HG03442 (cell line): ENCODE results near the gene IQGAP2.

Experiments
- ATAC-seq: cut with Tn5 transposase; IDR thresholded peaks from one replicate; pipeline ENCODE4 v1.9.1; 2021; ENCODE audit warnings: mild to moderate bottlenecking, moderate library complexity; ENCODE audit not compliant: unreplicated experiment

The IQGAP2 gene

DNA sequence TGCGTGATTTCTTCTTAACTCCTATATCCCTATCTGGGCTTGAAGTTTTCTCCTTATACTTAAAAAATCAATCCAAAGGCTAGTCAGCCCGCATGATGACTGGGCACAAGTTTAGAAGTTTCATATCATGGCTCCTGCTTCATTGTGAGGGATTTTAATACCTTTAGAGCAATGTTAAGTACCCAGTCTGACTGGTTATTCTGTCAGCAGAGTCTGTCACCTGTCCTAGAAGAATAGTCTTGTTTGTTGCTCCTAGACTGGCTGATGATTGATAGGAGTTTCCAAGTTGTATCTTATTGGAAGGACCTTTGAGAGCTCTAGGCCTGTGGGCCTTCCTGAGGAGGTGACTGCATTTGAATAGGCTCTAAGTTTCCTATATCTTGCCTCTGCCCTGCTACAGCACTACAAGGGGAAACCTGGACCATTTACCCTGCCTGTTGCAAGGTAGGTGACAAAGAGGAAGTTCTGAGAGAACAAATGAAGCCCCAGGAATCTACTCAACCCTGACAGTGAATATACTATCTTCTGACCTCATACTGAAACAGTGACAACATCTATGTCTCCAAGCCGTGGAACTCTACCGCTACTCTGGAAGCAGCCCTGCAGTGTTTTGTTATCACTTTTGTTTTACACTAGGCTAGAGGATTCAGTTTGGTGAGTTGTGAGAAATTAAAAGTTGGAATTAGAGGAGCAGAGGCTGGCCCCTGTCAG lies 153.6 kb downstream of the IQGAP2 start:
- ATAC-seq: peak; percentile 94

DNA sequence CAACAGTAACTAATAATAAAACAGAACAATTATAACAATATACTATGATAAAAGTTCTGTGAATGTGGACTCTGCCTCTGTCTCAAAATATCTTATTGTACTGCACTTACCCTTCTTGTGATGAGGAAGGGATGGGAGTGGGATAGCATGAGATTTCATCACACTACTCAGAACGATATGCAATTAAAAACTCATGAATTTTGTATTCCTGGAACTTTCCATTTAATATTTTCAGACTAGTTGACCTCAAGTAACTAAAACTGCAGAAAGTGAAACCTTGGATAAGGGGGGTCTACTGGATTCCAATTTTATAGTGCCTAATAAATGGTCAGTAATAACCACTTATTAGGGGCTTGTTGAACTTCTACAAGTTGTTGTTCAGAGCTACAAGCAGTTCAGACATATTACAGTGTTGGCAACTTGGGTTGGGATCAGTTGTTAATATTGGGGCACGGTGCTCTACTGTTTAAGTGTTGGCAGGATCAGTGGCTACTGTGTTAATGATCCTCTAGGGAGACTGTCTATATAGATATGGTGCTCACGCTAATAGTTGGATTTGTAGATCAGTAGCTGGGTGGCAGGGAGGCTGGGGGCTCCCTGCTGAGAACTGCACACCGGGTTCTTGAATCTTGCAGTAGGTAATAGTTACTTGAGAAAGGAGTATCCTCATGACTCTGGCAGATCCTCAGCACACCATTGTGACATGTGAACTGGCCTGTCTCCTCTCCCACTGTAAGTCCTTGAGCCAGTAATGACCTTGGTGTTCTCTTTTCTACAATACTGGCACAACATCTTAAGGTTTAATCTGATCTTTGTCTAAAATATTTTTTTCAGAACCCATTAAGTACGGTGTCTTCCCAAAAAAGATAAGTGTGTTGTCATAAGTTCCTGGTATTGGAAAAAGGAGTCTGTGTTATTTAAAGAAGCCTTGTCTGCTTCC lies 158.1 kb downstream of the IQGAP2 start:
- ATAC-seq: no peak

DNA sequence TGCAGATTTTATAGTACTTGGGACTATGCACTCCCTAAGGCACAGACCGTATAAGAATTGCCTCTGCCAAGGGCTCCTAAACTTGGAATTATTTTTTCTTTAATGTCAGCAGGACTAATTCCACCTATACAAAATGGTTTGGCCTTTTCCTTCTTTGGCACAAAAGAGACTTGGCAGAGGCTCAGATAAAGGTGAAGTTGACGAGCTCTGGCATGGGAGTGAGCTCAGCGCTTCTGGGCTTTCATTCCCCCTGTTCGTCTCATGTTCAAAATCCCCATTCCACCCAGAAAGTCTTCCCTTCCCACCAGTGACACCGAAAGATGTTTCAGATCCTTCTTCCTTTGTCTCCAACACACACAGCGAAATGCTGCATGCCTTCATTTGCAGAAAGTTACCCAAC lies 158.9 kb downstream of the IQGAP2 start:
- no peak for ATAC-seq

- ATAC-seq: no peak
These were observed 161.9 kb downstream of the IQGAP2 start for GRCh38 chr5:76565009-76565408.

- ATAC-seq: no peak
These were observed 167.1 kb downstream of the IQGAP2 start for GRCh38 chr5:76570153-76570552.

- ATAC-seq: no peak
These were observed 168.5 kb downstream of the IQGAP2 start for GRCh38 chr5:76571559-76571958.

- ATAC-seq: no peak
These were observed 173.4 kb downstream of the IQGAP2 start for GRCh38 chr5:76576450-76576849.

- no peak for ATAC-seq
These were observed 173.9 kb downstream of the IQGAP2 start for GRCh38 chr5:76576996-76577395.

GRCh38 chr5:76579166-76579937 lies 176.3 kb downstream of the IQGAP2 start:
- ATAC-seq: no peak

GRCh38 chr5:76580981-76581380 lies 177.9 kb downstream of the IQGAP2 start:
- no peak for ATAC-seq

DNA sequence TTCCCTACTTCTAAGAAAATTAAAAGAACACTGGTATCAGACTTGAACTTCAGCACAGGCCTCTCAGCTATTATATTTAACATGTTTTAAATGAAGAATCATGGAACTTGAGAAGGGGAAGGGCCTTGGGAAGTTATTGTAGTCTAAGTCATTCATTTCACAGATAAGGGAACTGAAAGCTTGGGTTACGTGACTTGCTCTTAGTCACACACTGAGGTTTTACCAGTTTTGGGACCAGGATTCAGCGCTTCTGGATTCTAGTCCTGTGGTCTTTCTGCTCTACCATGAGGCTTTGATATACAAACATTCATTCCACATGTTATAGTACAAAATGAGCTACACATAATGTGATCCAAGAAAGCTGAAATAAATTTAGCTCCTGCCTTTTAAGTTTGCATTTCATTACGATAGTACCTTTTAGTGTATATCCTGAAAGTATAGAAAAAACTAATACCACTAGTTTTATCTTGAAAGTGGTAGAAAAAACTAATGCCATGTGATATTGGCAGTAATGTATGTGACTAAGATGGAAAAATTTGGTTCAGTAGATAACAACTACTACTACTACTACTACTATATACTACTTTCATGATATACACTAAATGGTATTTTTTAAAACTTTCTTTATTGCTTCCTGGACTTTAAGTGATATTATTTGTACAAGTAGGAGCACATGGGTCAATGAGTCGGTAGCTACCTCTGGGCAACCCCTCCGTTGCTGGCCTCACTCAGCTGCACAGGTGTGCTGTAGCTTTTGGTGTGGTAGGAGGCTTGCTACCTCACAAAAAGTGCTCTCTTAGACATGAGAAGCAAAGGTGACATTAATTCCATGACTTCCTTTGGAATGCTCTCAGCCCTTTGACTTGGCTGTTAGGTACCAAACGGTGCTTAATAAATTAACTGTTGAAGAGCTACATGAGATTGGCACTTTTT lies 179.4 kb downstream of the IQGAP2 start:
- peak; percentile 92 for ATAC-seq

- ATAC-seq: no peak
These were observed 180.3 kb downstream of the IQGAP2 start for GRCh38 chr5:76583163-76584047.

DNA sequence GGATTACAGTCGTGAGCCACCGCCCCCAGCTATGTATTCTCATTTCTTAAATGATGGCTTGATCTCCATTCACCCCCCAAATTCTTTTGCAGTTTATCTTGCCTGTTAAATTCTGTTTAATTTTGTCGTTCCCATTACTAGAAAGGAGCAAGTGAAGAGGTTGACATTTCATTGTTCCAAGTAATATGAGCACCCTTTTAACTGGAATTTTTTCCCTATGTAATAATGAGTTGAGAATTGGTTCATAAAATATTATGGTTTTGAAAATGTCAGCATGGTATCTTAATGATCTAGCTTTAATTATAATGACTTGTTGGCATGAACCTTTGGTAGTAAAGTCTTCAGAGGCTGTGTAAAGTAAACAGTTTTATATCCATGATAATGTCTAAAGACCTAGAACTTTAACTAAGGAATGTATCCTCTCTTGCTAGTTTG lies 182.7 kb downstream of the IQGAP2 start:
- ATAC-seq: no peak

DNA sequence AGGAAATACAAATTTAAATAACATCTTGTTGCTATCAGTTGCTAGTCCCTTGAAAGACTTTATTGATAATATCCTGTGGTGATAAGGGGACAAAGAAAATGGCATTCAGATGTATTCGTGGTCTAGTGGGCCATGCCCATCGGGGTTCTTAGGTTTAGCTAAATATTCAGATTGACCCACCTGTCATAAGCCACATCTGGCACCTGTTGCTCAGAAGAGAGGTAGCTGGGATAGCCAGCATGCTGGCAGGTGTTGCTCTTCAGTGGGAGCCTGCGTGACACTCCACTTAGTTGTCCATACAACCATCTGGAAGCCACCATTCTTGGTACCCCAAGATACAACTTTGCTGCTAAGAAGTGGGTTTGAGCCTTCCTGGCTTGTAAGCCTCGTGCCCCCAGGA lies 183.4 kb downstream of the IQGAP2 start:
- no peak for ATAC-seq

DNA sequence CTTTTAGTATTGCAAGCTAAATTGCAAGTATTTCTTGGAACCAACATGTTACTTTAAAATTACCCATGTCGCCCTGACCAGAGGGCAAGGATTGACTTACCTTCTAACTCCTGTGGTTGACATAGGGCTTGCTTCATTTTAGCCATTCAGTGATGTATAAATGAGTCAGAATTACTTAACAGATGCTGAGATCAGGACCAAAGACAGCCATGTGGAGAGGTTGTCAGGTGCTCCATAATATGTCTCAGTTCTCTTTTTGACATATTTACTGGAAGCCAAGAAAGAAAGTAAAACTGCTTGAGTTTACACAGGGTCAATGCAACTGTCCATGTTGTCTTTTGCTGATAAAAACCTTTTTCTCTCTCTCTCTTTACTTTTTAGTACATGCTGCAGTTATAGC lies 186.9 kb downstream of the IQGAP2 start:
- peak; percentile 95 for ATAC-seq

GRCh38 chr5:76591366-76591765 lies 188.3 kb downstream of the IQGAP2 start:
- ATAC-seq: no peak

- no peak for ATAC-seq
These were observed 189.6 kb downstream of the IQGAP2 start for GRCh38 chr5:76592692-76593091.

- no peak for ATAC-seq
These were observed 191.0 kb downstream of the IQGAP2 start for GRCh38 chr5:76594107-76594506.
